Measurements from ENCODE around the gene LRG1.

LRG1 gene

DNA sequence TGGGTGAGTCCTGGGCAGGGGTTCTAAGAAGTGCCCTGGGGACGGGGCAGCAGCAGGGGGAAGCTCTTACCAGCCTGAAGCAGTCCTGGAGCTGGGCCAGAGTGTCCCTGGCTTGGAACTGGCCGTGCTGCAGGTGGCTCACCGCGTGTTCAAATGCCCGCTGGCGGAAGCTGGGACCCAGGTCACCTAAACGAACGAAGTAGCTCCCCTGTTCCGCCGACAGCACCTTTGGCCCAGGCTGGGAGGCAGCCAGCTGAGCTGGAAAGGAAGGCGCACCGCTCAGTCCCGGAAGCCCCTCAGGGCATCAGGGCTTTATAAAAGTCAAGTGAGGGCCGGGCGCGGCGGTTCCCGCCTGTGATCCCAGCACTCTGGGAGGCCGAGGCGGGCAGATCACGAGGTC lies 31.1 kb downstream of the LRG1 start:
- DNase-seq (ENCODE audit: low spot score): no peak

DNA sequence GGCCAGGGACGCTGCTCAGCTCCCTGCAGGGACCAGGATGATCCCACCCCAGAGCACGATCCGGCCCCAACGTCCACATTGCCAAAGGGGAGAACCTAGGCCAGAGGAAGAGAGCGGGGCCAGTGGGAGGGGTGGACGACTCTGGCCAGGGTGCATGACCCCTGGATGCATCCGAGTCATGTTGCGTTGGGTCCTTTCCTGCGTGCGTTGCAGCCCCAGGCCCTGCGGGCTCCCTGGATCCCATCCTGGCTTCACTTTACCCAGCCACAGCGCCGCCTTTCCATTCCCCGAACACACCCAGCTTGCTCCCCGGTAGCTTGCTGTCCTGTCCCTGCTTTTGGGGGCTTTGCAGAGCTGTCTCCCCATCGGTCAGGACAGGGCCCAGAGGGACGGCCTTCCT lies 32.0 kb downstream of the LRG1 start:
- no peak for DNase-seq (ENCODE audit: low spot score)

DNA sequence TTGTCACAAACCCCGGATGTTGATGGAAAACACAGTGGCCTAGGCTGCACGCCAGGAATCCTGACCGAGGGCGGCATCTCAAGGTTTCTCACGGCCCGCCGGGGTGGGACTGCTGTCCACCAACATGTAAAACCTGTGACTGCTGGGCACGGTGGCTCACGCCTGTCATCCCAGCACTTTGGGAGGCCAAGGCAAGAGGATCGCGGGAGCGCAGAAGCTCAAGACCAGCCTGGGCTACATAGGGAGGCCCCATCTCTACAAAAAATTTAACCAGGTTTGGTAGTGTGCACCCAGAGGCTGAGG lies 32.7 kb downstream of the LRG1 start:
- DNase-seq (ENCODE audit: low spot score): no peak

DNA sequence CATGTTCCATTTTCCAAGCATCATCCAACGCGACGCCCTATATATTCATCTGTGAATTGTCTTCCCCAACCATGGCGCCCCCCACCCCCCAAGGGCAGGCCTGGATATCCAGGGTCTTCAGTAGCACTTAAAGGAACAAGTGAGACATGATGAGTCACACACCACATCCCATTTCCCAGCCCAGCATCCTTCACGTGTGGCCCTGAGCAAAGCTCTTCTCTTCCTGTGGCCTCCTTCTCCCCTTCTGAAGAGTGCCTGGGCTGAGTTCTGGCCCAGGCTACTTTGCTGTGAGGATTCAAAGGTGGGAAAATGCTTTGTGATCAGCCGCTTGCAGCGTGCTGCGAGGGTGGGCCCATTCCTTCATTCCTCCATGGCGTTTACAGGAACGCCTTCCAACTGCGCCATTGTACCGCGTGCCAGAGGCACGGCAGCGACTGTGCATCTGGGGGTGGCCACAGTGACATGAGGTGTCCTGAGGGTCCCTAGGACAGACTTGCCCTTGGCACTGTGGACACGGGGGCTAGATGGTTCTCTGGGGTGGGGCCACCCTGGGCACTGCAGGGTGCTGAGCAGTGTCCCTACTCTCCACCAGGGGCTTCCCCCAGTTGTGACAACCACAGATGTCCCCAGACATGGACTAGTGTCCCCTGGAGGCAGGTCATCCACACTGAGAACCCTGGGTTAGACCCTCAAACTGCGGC lies 33.2 kb downstream of the LRG1 start:
- peak; percentile 58 for DNase-seq (ENCODE audit: low spot score)

DNA sequence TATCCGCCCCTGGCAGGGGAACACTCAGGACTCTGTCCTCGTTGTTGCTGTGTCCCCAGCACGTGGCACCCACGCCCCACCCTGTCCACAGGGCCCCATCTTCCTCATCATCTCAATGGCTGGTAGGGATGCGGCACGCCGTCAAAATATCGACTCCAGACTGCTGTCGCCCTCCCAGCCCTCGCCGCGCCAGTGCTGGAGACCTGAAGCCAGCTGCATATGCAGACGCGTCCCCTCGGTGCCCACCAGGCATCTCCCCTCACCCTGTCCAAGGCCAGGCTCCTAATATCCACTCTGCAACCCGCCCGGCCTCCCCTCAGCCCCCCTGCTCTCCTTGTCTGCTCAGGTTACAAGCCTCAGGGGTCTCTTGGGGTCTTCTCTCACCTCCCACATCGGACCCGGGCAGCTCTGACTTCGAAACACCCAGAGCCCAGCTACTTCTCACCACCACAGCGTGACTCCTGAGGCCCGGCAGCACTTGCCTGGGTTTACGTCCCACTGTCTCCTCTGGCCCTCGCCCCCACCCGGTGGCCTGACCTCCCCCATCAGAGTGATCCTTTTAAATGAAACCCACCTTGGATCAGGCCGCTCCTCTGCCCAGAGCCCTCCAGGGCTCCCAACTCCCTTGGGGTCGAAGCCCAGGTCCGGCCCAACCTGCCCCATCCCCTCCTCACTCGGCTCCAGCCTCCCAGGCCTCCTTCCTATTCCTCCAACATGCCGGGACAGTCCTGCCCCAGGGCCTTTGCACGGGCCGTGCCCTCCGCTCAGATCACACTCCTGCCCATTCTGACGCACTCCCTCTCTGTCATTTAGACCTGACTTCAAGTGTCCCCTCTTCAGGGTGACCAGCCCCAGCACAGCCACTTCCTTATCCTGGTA lies 34.0 kb downstream of the LRG1 start:
- DNase-seq (ENCODE audit: low spot score): no peak

DNA sequence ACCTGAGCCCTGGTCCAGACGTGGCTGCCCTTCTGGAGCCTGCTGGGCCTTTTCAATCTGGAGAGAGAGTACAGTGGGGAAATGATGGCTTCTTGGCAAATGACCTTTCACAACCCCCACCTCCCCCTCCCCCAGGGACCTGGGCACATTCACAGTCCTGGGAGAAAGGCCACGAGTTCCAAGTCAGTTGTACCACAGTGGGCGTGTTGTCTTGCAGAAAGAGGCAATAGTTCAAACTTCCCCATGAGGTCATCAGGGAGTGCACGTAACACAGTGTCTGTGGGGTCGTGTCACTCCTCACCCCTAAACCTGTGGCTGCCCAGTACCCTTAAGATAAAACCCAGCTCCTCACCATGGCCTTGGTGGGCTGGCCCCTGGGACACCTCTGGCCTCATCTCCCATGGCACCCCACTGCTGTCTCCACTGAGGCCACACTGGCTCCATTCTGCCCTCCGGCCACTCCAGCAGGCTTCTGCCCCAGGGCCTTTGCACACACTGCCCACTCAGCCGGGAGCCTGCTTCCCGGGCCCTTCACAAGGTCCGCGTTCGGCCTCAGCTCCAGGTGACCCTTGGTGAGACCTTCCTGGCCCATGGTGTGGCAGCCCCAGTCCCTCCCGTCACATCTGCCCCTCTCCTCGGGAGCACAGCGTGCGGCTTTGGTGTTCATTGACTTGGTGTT lies 34.8 kb downstream of the LRG1 start:
- no peak for DNase-seq (ENCODE audit: low spot score)

DNA sequence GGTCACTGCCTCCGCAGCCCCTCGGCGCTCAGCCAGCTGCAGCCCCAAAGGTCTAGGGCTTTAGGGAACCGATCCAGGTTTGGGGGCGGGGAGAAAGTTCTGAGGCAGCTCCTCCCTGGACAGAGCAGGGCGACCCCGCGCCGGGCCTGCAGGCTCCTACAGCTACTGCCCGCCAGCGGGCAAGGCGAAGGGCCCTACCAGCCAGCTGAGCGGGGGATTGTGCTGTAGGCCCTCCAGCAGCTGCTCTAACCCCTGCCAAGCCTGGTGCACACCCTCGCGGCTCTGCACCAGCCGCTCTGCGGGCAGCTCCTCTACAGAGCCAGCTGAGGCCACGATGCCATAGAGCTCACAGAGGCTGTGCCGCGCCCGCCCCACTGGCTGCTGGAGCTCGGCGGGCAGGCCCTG lies 35.5 kb downstream of the LRG1 start:
- DNase-seq (ENCODE audit: low spot score): no peak

DNA sequence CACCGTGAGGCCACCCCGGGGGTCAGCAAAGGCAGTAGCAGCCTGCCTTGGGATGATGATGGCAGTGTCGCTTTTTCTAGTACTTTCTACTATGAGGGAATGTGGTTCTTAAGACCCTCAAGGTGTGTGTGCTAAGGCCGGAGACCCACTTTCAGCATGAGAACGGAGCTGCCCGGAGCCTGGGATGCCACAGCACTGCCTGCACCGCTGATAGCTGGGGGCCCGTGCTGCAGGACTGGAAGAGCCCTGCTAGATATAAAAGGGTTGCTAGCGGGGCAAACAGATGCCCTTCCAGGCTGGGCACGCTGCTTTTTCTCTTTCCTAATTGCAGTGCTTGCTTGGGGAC lies 36.0 kb downstream of the LRG1 start:
- no peak for DNase-seq (ENCODE audit: low spot score)

DNA sequence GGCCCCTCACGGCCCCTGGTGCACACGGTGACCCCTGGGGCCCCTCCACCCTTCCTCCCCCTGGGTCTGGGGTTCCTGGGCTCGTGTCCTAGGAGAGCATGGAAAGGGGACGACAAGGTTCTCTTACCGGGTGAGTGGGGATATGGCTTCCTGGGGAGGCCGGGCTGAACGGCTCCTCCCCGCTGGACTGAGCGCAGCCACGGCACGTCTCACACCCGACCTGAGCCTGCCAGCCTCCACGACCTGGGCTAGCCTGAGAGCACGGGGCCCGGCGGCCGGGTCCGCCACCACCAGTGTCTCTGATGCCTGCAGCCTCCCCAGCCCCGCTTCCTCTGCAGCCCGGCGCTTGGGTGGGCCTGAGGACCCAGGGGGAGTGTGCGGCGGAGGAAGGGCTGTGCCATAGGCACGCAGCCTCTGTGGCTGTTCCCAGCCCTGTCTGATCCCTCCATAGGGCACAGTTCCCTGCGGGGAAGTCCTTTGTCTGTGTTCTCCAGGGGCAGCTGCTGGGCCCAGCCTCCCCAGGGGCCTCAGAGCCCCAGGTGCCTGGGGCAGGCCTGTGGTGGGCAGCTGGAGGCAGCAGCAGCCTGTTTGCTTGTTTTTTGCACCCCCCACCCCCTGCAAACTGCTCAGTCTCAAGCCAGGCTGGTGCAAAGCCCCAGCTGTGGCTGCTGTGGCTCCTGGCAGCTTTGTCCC lies 36.6 kb downstream of the LRG1 start:
- DNase-seq (ENCODE audit: low spot score): no peak

DNA sequence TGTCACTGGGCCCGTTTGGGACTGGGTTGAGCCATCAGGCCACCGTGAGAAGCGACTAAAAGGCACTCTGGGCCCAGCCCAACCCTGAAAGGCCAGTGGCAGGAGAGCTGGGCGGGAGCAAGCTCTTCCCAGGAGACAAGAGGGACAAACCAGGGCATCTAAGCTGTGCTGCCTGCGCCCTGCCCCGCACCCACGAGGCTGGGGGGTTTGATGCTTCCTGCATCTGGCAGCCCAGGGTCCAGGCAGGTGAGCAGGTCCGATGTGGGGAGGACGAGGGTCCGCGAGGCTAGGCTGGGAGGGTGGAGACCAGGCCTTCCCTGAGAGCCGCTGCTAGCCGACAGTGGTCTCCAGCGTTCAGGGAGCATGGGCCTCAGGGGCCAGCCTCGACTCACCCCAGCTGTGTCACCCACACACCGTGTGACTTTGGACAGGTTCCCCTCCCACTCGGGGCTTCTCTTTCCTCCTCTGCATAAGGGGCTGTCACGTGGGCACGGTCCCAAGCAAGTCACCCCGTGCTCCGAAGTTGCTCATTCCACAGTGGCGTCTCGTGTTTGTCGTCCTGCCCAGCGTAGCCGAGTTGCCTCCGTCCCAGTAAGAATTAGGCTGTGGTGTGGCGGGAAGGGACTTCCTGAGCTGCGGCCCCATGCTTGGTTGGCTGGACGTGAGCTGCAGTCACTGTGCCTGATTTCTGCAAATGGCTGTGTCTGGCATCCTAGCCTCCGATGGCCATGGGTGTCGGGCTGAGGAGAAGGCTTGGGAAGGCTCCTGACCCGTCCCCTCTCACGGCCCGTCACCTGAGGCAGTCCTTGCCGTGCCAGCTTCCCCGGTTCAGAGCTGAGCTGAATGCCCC lies 37.3 kb downstream of the LRG1 start:
- no peak for DNase-seq (ENCODE audit: low spot score)

DNA sequence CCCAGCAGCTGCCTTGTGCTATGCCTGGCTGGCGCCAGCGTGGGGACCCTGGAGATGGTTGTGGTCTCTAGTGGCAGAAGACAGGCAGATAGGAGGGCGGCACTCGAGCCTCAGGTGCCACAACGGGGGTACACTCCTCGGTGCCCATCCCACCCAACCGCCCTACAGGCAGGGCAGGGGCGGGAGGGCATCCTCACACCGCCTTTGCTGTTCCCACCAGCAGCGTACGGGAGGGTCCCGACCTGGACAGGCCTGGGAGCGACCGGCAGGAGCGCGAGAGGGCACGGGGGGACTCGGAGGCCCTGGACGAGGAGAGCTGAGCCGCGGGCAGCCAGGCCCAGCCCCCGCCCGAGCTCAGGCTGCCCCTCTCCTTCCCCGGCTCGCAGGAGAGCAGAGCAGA lies 38.1 kb downstream of the LRG1 start:
- no peak for DNase-seq (ENCODE audit: low spot score)

DNA sequence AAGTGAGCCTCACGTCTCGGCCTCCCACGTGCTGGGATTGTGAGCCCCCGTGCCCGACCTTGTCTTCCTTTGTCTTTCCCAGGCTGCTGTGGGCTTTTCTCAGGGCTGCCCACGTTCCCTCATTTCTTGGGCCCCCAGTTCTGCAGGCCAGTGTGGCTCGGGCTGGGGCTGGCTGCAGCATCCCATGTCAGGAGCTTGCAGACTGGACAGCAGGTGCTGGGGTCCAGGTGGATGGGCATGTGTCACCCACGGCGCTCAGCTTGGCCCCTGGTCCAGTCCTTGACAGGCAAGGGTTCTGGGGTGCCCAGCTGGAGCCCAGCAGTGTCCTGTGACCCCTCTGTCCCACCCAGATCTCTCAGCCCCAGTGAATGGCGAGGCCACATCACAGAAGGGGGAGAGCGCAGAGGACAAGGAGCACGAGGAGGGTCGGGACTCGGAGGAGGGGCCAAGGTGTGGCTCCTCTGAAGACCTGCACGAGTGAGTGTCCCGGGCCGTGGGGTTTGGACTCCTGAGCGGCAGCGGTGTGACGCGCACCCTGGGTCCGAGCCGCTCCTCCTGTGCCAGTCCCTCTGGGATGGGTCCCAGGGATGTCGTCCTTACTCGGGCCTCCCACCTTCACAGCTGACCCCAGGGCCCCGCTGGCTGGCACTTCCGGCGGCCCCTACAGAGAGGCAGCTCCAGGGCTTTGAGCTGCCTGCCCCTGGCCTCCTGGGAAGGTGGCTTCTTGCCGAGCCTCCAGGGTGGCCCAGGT lies 38.8 kb downstream of the LRG1 start:
- no peak for DNase-seq (ENCODE audit: low spot score)

DNA sequence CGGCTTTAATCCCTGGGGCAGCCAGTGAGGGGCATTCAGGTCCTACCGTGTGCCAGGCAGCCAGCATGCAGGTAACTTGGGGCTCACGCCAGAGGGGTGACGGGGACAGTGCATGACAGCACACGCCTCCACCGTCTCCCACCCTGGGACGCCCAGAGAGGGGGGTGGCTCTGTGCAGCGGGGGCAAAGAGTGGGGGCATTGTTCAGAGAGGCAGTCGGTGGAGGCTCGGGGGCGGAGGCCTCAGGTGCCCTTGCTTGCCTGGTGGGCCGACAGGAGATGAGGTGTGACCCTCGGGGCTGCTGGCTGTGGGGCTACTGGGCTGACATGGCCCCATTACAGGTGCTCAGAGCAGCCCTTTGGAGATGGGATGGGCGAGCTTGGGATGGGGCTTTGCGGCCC lies 40.0 kb downstream of the LRG1 start:
- DNase-seq (ENCODE audit: low spot score): no peak

DNA sequence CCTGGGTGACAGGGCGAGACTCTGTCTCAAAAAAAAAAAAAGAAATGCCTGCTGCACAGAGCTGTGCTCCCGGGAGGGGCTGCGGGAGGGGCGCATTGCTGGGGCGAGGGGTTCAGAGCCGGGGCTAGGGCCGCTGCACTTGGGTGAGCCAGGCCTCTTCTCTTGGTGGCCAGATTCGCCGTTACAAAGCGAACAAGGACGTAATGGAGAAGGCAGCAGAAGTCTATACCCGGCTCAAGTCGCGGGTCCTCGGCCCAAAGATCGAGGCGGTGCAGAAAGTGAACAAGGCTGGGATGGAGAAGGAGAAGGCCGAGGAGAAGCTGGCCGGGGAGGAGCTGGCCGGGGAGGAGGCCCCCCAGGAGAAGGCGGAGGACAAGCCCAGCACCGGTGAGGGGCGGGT lies 40.5 kb downstream of the LRG1 start:
- DNase-seq (ENCODE audit: low spot score): no peak

DNA sequence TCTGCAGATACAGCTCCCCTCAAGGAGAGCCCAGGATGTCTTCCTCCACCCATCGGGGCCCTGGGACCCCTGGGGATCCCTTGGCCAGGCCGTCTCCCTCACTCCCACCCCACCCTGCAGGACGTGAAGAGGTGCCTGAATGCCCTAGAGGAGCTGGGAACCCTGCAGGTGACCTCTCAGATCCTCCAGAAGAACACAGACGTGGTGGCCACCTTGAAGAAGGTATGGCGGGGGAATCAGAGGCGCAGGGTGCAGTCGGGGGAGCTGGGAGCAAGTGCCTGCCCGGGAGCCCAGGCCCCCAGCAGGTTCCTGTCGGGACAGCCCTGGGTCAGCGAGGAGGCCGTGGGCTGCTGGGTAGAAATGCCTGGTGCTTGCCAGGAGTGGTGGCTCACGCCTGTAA lies 41.1 kb downstream of the LRG1 start:
- DNase-seq (ENCODE audit: low spot score): no peak

DNA sequence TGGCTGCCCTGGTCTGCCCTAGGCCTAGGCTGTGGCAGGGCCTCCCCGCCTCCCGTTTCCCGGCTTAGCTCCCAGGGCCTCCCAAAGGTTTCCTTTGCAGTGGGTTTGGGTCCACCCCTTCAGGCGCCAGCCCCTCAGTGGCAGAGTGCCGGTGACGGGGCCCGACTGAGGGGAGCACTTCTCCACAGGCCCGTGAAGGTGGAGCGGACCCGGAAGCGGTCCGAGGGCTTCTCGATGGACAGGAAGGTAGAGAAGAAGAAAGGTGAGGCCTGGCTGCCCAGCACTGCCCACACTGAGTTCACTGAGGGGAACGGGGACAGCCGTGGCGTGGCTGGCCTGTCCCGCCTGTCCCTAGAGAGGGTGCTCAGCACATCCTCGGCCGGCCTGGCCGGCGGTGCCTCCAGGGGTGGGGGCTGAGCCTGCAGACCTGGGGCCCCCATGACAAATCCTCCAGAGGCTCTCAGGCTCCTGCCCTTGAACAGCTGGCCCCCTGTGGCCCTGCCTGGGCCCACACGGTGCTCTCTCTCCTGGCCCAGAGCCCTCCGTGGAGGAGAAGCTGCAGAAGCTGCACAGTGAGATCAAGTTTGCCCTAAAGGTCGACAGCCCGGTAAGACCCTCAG lies 42.0 kb downstream of the LRG1 start:
- DNase-seq (ENCODE audit: low spot score): no peak

DNA sequence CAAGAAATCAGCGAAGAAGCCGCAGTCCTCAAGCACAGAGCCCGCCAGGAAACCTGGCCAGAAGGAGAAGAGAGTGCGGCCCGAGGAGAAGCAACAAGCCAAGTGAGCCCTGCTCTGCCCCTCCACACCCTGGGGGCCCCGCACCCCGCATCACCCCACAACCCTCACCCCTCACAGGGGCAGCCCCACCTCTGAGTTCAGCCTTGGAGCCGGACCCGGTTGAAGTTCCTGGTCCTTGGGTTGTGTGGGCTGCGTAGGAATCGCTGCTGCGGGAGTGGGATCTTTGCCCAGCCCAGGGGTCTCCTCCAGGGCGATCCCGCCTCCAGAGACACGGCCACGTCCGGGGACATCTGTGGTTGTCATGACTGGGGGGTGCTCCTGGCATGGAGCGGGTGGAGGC lies 43.5 kb downstream of the LRG1 start:
- no peak for DNase-seq (ENCODE audit: low spot score)

DNA sequence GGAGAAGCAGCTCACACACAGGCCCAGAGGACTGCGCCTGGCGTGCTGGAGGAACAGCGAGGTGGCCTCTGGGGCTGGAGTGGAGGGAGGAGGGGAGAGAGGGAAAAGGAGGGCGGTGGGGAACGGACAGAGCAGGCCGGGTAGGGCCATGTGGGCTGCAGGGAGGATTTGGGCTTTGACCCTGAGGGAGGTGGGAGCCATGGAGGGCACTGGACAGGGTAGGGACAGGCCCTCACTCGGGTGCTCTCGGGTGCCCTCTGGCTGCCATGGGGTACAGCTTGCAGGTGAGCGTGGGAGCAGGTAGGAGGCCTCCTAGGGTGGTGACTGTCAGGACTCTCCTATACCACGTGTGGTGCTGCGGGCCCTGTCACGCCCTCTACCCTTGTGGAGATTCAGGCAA lies 44.4 kb downstream of the LRG1 start:
- DNase-seq (ENCODE audit: low spot score): no peak

DNA sequence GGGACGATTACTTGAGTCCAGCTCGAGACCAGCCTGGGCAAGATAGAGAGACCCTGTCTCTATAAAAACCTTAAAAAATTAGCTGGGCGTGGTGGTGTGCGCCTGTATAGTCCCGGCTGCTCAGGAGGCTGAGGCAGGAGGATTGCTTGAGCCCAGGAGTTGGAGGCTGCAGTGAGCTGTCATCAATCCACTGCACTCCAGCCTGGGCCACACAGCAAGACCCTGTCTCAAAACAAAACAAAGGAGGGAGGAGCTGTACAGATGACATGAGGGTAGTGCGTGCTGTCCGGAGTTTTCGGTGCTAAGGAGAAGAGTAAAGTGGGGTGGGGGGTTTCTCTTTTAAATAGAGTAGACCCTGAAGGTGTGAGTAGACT lies 45.2 kb downstream of the LRG1 start:
- DNase-seq (ENCODE audit: low spot score): no peak

DNA sequence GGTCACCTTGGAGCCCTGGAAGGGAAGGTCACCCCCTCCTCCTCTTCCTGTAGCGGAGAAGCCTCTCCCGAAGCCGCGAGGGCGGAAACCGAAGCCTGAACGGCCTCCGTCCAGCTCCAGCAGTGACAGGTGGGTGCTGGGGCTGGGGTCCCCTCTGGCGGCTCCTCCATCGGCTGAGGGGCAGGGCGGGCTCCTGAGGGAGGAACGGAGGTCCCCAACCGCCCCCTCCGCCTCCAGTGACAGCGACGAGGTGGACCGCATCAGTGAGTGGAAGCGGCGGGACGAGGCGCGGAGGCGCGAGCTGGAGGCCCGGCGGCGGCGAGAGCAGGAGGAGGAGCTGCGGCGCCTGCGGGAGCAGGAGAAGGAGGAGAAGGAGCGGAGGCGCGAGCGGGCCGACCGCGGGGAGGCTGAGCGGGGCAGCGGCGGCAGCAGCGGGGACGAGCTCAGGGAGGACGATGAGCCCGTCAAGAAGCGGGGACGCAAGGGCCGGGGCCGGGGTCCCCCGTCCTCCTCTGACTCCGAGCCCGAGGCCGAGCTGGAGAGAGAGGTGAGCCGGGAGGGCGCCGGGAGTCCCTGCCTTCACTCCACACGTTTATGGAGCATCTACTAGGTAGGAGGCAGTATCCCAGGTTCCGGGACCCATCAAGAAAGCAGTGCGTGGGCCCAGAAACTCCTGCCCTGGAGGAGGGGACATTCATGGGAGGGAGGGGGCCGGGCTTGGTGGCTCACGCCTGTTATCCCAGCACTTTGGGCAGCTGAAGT lies 45.7 kb downstream of the LRG1 start:
- DNase-seq (ENCODE audit: low spot score): no peak
